Daoy (cell line): ENCODE data around the gene ZNF649. TPM values are rescaled to one million over a fixed set of nuclear protein-coding genes. Genes with fewer than 3 reads are reported as not detected.
"Not testable (repeated sequence)": the region's sequence is repeated elsewhere in the genome, so short reads cannot be mapped to it uniquely, and the experiment has no call there.

Experiments used
- DNase-seq: peaks from one replicate; pipeline ENCODE4 v3.0.0-alpha.2; 2015; ENCODE audit warnings: low read depth
- total RNA-seq: library from RNA; depleted of rRNA; stranded (reverse); fragments of >200 nt; shearing (Covaris generic); gene quantifications from 2 replicates; pipeline ENCODE4 v1.2.3, GENCODE V29; 2014; rRNA removed

Gene ZNF649
- 9.0 and 14.5 TPM in 2 replicates for total RNA-seq

- peak; percentile 91 for DNase-seq
Observed at GRCh38 chr19:51904331-51905165, at the start of gene ZNF649. TSS of gene ZNF649 (minus strand) at chr19:51905017. CDS start at chr19:51900107, 4,910 bp downstream.

- peak; percentile 7 for DNase-seq
Observed at GRCh38 chr19:51948975-51949374, 44.2 kb upstream of the ZNF649 start.

GRCh38 chr19:51946602-51947001 lies 41.8 kb upstream of the ZNF649 start:
- DNase-seq, result no peak

GRCh38 chr19:51944798-51945552 lies 40.2 kb upstream of the ZNF649 start:
- no peak for DNase-seq

GRCh38 chr19:51938936-51939335 lies 34.1 kb upstream of the ZNF649 start:
- DNase-seq, result no peak

GRCh38 chr19:51931921-51932320 lies 27.1 kb upstream of the ZNF649 start:
- no peak for DNase-seq

GRCh38 chr19:51927859-51928258 lies 23.0 kb upstream of the ZNF649 start:
- no peak for DNase-seq

- DNase-seq, result peak; percentile 94
Observed at GRCh38 chr19:51926784-51927741, 22.2 kb upstream of the ZNF649 start, which contains the start of gene ZNF613. TSS of gene ZNF613 (plus strand) at chr19:51927472. CDS start at chr19:51936221, 8,749 bp downstream.

GRCh38 chr19:51926426-51926783 lies 21.6 kb upstream of the ZNF649 start:
- DNase-seq, result no peak

- no peak for DNase-seq
Observed at GRCh38 chr19:51921949-51922348, 17.1 kb upstream of the ZNF649 start.

GRCh38 chr19:51919606-51920005 lies 14.8 kb upstream of the ZNF649 start:
- no peak for DNase-seq

GRCh38 chr19:51916167-51916566 lies 11.3 kb upstream of the ZNF649 start:
- no peak for DNase-seq

GRCh38 chr19:51915324-51915867 lies 10.6 kb upstream of the ZNF649 start:
- DNase-seq, result no peak

- DNase-seq, result not testable (repeated sequence)
Observed at GRCh38 chr19:51907981-51908380, 3.2 kb upstream of the ZNF649 start.

- DNase-seq, result not testable (repeated sequence)
Observed at GRCh38 chr19:51906108-51906507, 1.3 kb upstream of the ZNF649 start.

GRCh38 chr19:51905639-51906038 lies 822 bp upstream of the ZNF649 start:
- DNase-seq, result not testable (repeated sequence)

GRCh38 chr19:51905206-51905605 lies 389 bp upstream of the ZNF649 start:
- no peak for DNase-seq

- no peak for DNase-seq
Observed at GRCh38 chr19:51903192-51903591, 1.6 kb downstream of the ZNF649 start.

GRCh38 chr19:51901860-51902259 lies 3.0 kb downstream of the ZNF649 start:
- DNase-seq, result no peak

GRCh38 chr19:51891193-51891747 lies 13.5 kb downstream of the ZNF649 start:
- no peak for DNase-seq

GRCh38 chr19:51889934-51890333 lies 14.9 kb downstream of the ZNF649 start:
- no peak for DNase-seq
